Memory B cell (primary cell): ENCODE results near the gene HIVEP3.

Source experiments
- ATAC-seq: fragments of 150-1000 bp; cut with Tn5 transposase; 2 replicates; pipeline ENCODE4 v1.10.0; 2021; ENCODE audit warnings: low read depth, mild to moderate bottlenecking, moderate library complexity
- DNase-seq, 2 donors: peaks; one replicate each; pipeline ENCODE4 v3.0.0; 2022; ENCODE audit warnings: low spot score in 2 of 2
- H3K27ac Mint-ChIP-seq: one replicate; pipeline ENCODE4 v1.8.0; 2022; ENCODE audit warnings: mild to moderate bottlenecking, moderate library complexity, mixed read lengths
- H3K27me3 Mint-ChIP-seq: one replicate; pipeline ENCODE4 v1.8.0; 2022; ENCODE audit warnings: mixed read lengths
- H3K36me3 Mint-ChIP-seq: one replicate; pipeline ENCODE4 v1.8.0; 2022; ENCODE audit warnings: mild to moderate bottlenecking, mixed read lengths
- H3K4me1 Mint-ChIP-seq: one replicate; pipeline ENCODE4 v1.8.0; 2022; ENCODE audit warnings: mixed read lengths
- H3K4me3 Mint-ChIP-seq: one replicate; pipeline ENCODE4 v1.8.0; 2022; ENCODE audit warnings: mild to moderate bottlenecking, moderate library complexity, mixed read lengths
- H3K9me3 Mint-ChIP-seq: one replicate; pipeline ENCODE4 v1.8.0; 2022; ENCODE audit warnings: mixed read lengths

HIVEP3 gene

DNA sequence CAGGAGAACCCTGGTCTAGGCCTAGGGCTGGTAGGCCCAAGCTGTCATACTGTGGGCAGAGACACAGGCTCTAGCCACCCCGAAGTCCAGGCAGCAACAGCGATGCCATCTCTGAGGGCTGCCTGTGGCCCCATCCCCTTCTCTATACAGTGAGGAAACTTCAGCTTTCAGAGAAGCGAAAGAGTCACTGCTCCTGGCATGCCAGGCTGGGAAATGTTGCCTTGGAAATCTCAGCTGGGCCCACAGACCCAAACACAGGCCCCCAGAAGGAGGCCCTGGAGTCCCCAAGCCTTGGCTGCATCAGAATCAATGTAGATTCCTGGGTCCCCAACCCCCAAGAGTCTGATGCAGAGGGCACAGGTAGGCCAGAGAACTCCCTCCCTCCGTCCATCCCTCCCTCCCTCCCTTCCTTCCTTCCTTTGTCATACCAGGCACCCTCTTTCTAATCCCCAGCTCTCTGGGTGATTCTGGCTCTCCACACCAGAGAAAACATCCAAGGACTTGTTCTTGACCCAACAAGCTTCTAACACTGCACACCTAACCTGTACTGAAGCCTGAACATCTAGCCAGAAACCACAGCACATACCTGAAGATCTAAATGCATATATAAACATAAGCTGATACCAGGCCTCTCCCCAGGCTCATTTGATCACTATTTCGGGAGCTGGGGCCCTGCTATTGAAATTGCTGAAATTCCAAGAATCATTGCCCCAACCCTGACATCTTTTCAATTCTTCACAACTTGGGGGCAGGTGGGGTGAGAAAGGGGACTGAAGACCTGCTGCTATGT, 291.0 kb downstream of the HIVEP3 start:
- no peaks in the 10 kb centered on the region for H3K9me3 Mint-ChIP-seq
- H3K4me1 Mint-ChIP-seq: peaks cover 41% of the 10 kb centered on the region
- ATAC-seq (no peak), DNase-seq (no peak)
- H3K27ac Mint-ChIP-seq: no peak overlapping the region
- H3K36me3 Mint-ChIP-seq: peaks cover 8% of the 10 kb centered on the region
- no peak overlapping the region for H3K4me3 Mint-ChIP-seq
- no peaks in the 10 kb centered on the region for H3K27me3 Mint-ChIP-seq

DNA sequence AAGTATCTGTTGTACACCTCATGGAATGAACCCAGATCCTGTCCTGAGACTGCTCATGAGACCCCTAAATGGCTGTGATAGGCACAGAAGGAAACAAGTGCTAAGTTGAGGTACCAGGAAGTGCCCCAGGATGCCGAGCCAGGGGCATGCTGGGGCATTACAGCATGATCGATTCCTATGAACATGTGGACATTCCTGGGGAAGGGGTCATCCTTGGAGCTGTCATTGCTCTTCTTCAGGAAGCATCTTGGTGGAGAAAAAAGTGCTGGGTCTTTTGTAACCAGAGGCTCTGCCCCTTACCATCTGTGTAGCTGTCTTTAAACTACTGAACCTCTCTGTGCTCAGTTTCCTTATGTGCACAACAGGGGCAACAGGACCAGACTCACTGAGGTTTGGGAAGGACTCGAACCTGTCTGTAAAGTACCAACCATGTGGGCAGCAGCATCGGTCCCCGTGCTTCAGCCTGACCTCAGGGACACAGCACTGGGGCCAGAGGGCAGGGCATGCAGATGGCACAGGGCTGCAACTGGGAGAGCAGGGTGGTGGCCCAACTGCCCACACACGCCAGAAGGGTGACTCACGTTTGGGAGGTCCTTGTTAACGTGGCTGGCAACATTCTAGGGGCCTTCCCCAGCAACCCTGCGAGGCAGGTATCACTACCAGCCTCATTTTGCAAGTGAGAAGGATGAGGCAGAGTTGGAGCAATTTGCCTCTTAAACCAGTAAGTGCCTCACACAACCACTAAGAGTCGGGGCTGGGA, 291.9 kb downstream of the HIVEP3 start:
- DNase-seq (no peak), ATAC-seq (no peak)
- Mint-ChIP-seq H3K4me1 (peaks cover 43% of the 10 kb centered on the region), H3K4me3 (no peak overlapping the region), H3K27me3 (no peaks in the 10 kb centered on the region), H3K9me3 (no peaks in the 10 kb centered on the region), H3K27ac (peak overlapping the region; percentile 42), H3K36me3 (peaks cover 8% of the 10 kb centered on the region)

DNA sequence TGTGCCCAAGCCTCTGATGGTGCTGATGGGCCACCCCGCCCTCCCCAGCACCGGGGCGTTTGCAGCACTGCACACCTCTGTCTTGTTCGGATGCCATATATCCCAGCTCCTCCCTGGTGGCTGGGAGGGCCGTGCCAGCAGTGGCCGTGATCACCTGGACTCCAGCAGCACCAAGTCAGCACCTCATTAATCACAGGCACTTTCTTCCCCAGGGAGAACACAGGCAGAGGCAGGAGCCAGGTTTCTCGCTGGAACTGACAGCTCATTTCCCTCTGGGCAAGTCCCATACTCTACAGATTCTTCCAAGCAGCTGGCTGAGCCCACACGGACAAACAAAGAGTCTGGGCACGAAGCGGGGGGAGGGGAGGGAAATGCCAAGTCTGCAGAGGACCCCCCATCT, 292.6 kb downstream of the HIVEP3 start:
- no peak overlapping the region for H3K4me3 Mint-ChIP-seq
- H3K36me3 Mint-ChIP-seq: peaks cover 10% of the 10 kb centered on the region
- DNase-seq (no peak), ATAC-seq (no peak)
- no peaks in the 10 kb centered on the region for H3K27me3 Mint-ChIP-seq
- H3K9me3 Mint-ChIP-seq: no peaks in the 10 kb centered on the region
- peaks cover 44% of the 10 kb centered on the region for H3K4me1 Mint-ChIP-seq
- peak overlapping the region; percentile 42 for H3K27ac Mint-ChIP-seq

DNA sequence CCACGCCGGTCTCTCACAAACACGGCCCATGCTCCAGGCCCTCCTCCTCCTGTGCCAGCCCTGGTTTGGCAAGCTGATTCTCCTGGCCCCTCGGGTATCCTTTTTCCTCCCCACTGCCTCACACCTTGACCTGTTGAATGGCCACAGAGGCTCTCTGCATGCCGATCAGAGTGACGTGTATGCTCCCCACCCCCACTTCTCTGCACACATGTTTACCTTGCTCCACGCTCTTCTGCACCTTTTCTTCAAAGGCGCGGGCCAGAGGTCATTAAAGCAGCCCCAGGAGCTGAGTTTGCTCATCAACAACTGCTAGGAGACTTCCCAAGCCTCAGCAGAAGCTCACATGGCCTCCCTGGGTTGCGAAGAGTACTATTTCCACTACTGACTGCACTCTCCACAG, 295.0 kb downstream of the HIVEP3 start:
- Mint-ChIP-seq H3K36me3 (peaks cover 8% of the 10 kb centered on the region), H3K4me3 (peak overlapping the region; percentile 73), H3K27me3 (no peaks in the 10 kb centered on the region), H3K4me1 (peaks cover 35% of the 10 kb centered on the region), H3K27ac (peak overlapping the region; percentile 91), H3K9me3 (no peaks in the 10 kb centered on the region)
- ATAC-seq (peak; percentile 4), DNase-seq (no peak)

DNA sequence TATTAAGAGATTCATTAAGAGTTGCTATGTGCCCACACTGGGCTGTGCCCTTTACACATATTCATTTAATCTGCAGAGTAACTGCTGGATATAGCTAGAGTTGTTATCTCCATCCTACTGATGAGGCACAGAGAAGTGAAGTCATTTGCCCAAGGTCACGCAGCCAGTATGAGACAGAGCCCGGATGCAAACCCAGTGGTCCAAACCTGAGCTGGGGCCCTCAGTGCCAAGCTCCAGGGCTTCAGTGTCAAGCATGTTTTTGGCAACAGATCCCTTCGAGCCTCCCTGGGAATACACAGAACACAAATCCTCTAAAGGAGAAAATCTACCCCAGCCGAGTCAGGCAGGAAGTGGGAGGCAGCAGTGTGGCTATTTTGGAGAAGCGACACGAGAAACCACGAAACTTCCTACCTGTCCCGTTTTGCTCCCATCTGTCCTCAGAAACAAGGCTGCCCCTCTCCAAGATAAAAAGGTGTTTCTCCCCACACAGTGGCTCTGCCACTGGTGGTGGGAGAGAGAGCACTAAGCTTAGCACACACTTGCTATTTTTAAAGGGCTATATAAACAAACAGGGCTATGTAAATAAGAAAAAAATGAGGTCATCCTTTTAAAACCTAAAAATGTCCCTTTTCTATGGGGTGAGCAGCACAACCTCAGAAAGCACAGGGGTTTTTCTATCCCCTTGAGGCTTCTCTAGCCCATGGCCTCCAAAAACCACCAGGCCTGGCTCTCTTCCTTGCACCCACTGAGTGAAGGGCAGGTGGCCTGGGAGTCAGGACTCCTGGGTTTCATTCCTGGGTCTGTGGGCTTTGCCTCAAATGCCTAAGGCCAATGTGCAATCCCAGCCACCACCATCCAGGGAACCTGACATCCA, 295.6 kb downstream of the HIVEP3 start:
- Mint-ChIP-seq H3K4me3 (peak overlapping the region; percentile 74), H3K9me3 (no peaks in the 10 kb centered on the region), H3K27me3 (no peaks in the 10 kb centered on the region), H3K36me3 (peaks cover 8% of the 10 kb centered on the region), H3K4me1 (peaks cover 33% of the 10 kb centered on the region), H3K27ac (peak overlapping the region; percentile 91)
- DNase-seq (peak; percentile 28 to 44), ATAC-seq (peak; percentile 91)

DNA sequence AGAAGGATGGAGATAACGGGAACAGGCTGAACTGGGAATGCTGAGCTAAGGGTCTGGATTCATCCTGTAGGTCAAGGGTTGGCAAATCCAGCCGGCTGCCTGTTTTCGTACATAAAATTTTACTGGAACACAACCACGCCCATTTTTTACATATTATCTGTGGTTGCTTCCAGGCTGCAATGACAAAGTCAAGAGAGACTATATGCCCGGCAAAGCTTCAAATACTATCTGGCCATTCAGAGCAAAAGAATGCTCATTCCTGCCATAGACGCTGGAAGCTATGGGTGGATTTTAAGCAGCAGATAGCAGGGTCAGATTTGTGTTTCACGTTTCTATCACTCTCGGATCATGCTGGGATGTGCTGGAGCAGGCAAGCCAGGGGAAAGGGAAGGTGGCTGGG, 296.3 kb downstream of the HIVEP3 start:
- Mint-ChIP-seq H3K4me1 (peaks cover 30% of the 10 kb centered on the region), H3K9me3 (no peaks in the 10 kb centered on the region), H3K4me3 (peak overlapping the region; percentile 74), H3K27ac (peak overlapping the region; percentile 91), H3K27me3 (no peaks in the 10 kb centered on the region), H3K36me3 (peaks cover 6% of the 10 kb centered on the region)
- DNase-seq: no peak
- no peak for ATAC-seq

DNA sequence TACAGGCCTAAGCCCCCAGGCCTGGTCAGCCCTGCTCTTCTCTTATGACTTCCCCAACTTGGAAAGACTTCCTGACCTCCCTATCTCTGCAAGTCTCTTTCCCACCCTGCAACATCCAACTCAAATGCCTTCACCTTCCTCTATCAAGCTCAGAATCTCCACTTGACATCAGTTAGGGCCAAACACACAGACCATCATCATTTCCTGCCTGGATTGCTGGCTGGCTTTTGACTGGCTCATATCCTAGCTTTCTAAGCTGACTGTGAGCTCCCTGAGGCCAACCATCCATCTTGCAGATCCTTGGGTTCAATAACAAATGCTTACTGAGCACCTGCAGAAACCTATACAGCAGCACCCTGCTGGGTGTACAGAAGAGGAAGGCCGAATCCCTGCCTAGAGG, 296.9 kb downstream of the HIVEP3 start:
- H3K9me3 Mint-ChIP-seq: no peaks in the 10 kb centered on the region
- no peak for DNase-seq
- H3K27ac Mint-ChIP-seq: peak overlapping the region; percentile 91
- H3K36me3 Mint-ChIP-seq: peaks cover 6% of the 10 kb centered on the region
- peak overlapping the region; percentile 74 for H3K4me3 Mint-ChIP-seq
- no peaks in the 10 kb centered on the region for H3K27me3 Mint-ChIP-seq
- no peak for ATAC-seq
- peaks cover 30% of the 10 kb centered on the region for H3K4me1 Mint-ChIP-seq

DNA sequence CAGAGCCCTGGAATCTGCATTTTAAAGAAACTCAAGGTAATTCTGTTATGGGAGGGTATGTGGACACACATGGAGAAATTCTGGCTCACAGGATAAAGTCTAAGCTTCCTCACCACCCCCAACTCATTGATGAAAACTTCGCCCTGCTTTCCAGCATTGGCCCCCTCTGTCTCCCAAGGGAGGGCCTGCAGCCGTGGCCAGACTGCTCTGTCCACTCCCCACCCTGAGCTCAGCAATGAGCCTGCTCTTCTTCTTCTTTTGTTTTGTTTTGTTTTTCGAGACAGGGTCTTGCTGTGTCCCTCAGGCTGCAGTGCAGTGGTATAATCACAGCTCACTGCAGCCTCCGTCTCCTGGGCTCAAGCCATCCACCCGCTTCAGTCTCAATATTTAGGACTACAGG, 297.5 kb downstream of the HIVEP3 start:
- DNase-seq (no peak), ATAC-seq (no peak)
- no peaks in the 10 kb centered on the region for H3K9me3 Mint-ChIP-seq
- peak overlapping the region; percentile 5 for H3K4me3 Mint-ChIP-seq
- H3K27ac Mint-ChIP-seq: no peak overlapping the region
- H3K27me3 Mint-ChIP-seq: no peaks in the 10 kb centered on the region
- peaks cover 30% of the 10 kb centered on the region for H3K4me1 Mint-ChIP-seq
- H3K36me3 Mint-ChIP-seq: peaks cover 6% of the 10 kb centered on the region

DNA sequence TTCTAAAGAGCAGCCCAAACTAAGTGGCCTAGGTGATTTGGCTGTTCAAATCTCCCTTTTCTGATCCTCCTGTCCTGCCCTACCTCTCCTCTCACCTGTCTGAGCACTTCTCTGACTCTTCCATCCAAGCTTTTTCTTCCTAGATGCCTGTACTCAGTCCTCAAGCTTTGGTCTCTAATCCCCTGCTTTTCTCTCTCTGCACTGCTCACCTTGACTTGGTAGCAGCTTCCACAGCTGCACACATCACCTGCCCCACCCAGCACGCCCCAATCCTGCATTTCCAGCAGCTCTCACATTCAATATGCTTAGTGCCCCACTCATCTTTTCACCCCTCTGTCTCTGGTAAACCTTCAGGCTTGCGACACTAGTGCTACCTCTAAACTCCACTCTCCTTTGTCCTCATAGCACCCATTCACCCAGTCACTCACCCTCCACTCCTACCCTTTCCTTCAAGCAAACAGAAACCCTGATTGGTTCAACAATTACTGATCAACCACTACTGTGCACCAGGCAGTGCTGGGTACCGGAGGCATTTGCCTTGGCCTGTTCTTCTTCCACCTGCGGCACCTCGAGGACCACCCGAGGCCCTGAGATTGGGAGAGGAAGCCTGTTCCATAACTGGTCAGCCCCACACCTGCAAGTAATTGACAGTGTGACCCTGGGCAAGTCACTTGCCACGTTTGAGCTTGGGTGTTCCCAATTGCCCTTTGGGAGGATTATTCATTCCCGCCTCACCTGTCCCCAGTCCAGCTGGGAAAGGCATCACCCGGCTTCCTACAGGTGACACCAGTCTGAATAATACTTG, 298.2 kb downstream of the HIVEP3 start:
- ATAC-seq (no peak), DNase-seq (no peak)
- H3K4me1 Mint-ChIP-seq: peaks cover 30% of the 10 kb centered on the region
- H3K9me3 Mint-ChIP-seq: no peaks in the 10 kb centered on the region
- peak overlapping the region; percentile 71 for H3K27ac Mint-ChIP-seq
- H3K4me3 Mint-ChIP-seq: no peak overlapping the region
- no peaks in the 10 kb centered on the region for H3K27me3 Mint-ChIP-seq
- H3K36me3 Mint-ChIP-seq: peaks cover 9% of the 10 kb centered on the region

DNA sequence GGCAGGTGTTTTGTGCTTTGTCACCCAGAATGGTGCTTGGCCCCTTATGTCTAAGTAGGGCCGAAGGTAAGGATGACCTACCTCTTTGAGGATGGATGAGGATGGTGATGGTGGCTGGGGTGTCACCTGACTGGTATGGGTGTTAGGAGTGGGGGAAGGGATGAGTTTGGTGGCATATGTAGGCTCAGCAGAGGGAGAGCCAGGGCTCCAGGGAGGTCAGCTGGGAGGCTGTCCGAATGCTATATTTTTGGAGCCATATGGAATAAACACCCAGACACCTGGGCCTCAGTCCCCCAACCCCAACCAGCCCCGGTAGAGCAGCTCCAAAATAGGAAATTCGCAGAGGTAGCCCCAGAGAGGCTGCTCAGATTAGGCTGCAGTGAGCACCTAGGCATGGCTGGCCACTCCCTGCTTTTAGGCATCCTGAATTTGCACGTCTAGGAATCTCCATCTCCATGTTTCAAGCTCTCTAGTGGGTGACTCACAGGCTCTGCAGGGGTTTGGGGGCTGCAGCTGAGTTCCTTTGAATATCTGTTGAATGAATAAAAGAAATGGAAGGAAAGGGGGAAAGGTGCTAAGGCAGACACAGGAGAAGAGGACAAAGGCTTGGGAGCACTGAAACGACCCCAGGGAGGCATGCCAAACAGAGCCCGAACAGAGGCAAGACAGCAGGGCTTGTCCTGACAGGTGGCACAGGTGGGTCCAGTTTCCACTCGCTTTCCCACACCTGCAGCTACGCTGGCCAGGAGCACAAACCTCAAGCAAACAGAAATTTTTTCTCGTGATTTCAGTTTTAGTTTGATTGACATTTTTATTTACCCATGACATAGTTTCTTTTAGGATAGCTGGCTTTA, 299.0 kb downstream of the HIVEP3 start:
- Mint-ChIP-seq H3K27me3 (no peaks in the 10 kb centered on the region), H3K4me1 (peaks cover 34% of the 10 kb centered on the region), H3K27ac (peak overlapping the region; percentile 71), H3K36me3 (peaks cover 12% of the 10 kb centered on the region), H3K9me3 (no peaks in the 10 kb centered on the region), H3K4me3 (no peak overlapping the region)
- ATAC-seq (no peak), DNase-seq (peak in 1 of 2 donors; percentile 7)

DNA sequence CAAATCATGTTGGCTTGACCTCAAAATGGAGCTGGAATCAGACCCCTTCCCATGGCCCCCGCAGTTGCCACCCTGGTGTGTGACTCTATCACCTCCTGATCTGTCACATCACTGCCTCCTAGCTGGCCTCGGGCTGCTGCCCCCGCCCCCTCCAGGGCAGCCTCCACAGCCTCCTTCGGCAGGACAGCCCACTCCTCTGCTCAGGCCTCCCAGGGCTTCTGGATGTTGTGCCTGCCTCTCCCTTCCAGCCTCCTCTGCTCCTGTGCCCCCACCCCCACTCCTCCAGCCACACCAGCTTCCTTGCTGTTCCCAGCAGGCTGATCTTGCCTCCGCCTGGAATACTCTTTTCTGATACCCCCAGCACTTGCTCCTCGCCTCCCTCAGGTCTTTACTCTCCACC, 299.9 kb downstream of the HIVEP3 start:
- Mint-ChIP-seq H3K9me3 (no peaks in the 10 kb centered on the region), H3K36me3 (peaks cover 12% of the 10 kb centered on the region), H3K27ac (peak overlapping the region; percentile 28), H3K27me3 (no peaks in the 10 kb centered on the region), H3K4me1 (peaks cover 29% of the 10 kb centered on the region), H3K4me3 (no peak overlapping the region)
- no peak for ATAC-seq
- DNase-seq: peak in 1 of 2 donors; percentile 9

DNA sequence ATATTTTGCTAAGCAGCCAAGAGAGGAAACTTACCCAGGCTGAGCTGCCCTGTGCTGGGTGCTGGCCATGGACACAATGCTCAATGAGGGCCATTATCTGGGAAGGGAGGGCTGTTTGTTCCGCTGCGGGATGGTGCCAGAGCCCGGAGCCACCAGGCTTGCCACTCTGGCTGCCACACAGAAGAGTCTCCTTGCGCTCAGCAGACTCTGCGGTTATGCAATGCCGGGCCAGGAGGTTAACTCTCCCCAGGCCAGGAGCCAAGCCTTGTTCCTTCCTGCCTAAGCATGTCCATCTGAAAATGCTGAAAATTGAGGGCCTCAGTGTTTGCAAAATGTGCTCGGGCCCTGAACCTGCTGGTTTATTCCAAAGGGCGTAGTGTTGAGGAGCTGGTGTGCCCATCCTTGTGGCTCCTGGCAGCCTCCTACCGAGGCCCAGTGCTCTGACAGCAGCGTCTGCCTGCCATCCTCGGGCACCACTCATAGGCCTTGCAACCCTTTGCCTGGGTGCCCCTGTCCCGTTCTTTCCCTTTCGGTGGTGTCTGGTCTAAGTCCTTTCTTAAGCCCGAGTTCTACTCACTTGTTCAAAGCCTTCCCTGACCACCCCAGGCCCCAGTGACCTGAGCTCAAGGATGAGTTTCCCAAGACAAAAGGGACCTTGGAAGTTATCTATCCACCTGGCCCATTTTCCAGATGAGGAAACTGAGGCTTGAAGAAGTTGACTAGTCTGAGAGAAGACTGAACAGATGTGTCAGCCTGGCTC, 300.5 kb downstream of the HIVEP3 start:
- no peaks in the 10 kb centered on the region for H3K27me3 Mint-ChIP-seq
- no peak overlapping the region for H3K27ac Mint-ChIP-seq
- H3K9me3 Mint-ChIP-seq: no peaks in the 10 kb centered on the region
- peaks cover 25% of the 10 kb centered on the region for H3K4me1 Mint-ChIP-seq
- H3K36me3 Mint-ChIP-seq: peaks cover 12% of the 10 kb centered on the region
- H3K4me3 Mint-ChIP-seq: no peak overlapping the region
- DNase-seq (no peak), ATAC-seq (no peak)
